ENCODE data around the gene TSPAN15.

TSPAN15 gene

GRCh38 chr10:69434169-69434568 is 17.1 kb upstream of the TSPAN15 start:
- H3K36me3 ChIP-seq (ENCODE audit: insufficient read depth, low read length) = no peaks in the 10 kb centered on the region
- H2AFZ ChIP-seq (ENCODE audit: low read depth, low read length) = no peak overlapping the region
- no peaks in the 10 kb centered on the region for H4K20me1 ChIP-seq (ENCODE audit: insufficient read depth, low read length)
- no peaks in the 10 kb centered on the region for H3K9me3 ChIP-seq (ENCODE audit: insufficient read depth, low read length, severe bottlenecking)
- H3K9ac ChIP-seq (ENCODE audit: low read depth, low read length) = no peak overlapping the region
- H3K27ac ChIP-seq (ENCODE audit: low read length) = no peak overlapping the region
- DNase-seq (no peak), ATAC-seq (ENCODE audit: insufficient read depth, low read depth) (no peak)
- H3K27me3 ChIP-seq (ENCODE audit: insufficient read depth, low read length, poor library complexity) = peaks cover 9% of the 10 kb centered on the region
- H3K79me2 ChIP-seq (ENCODE audit: insufficient read depth, low read length) = no peaks in the 10 kb centered on the region
- H3K4me1 ChIP-seq (ENCODE audit: insufficient read depth, low read length) = no peaks in the 10 kb centered on the region
- TF ChIP-seq EZH2 (IDR thresholded peaks at IDR 0.05; ENCODE audit: borderline replicate concordance, low read depth, low read length, severe bottlenecking) (no peak), CTCF (IDR thresholded peaks at IDR 0.05; ENCODE audit: borderline replicate concordance, extremely low read depth, low read length, poor library complexity, severe bottlenecking) (no peak)
- H3K4me3 ChIP-seq (ENCODE audit: low read depth in 1 of 2, low read length in 2 of 2) = no peak overlapping the region
- H3K4me2 ChIP-seq (ENCODE audit: insufficient read depth, low read length) = no peak overlapping the region

GRCh38 chr10:69434926-69435325 is 16.3 kb upstream of the TSPAN15 start:
- Histone ChIP-seq H3K27me3 (ENCODE audit: insufficient read depth, low read length, poor library complexity) (peaks cover 9% of the 10 kb centered on the region), H3K27ac (ENCODE audit: low read length) (no peak overlapping the region), H3K36me3 (ENCODE audit: insufficient read depth, low read length) (no peaks in the 10 kb centered on the region), H4K20me1 (ENCODE audit: insufficient read depth, low read length) (no peaks in the 10 kb centered on the region), H3K4me2 (ENCODE audit: insufficient read depth, low read length) (no peak overlapping the region), H2AFZ (ENCODE audit: low read depth, low read length) (no peak overlapping the region), H3K4me3 (ENCODE audit: low read depth in 1 of 2, low read length in 2 of 2) (no peak overlapping the region), H3K4me1 (ENCODE audit: insufficient read depth, low read length) (no peaks in the 10 kb centered on the region), H3K9me3 (ENCODE audit: insufficient read depth, low read length, severe bottlenecking) (no peaks in the 10 kb centered on the region), H3K79me2 (ENCODE audit: insufficient read depth, low read length) (no peaks in the 10 kb centered on the region), H3K9ac (ENCODE audit: low read depth, low read length) (no peak overlapping the region)
- no peak for TF ChIP-seq CTCF (IDR thresholded peaks at IDR 0.05; ENCODE audit: borderline replicate concordance, extremely low read depth, low read length, poor library complexity, severe bottlenecking)
- DNase-seq = no peak
- no peak for ATAC-seq (ENCODE audit: insufficient read depth, low read depth)

- ATAC-seq (ENCODE audit: insufficient read depth, low read depth) (no peak), DNase-seq (no peak)
- no peaks in the 10 kb centered on the region for H3K9me3 ChIP-seq (ENCODE audit: insufficient read depth, low read length, severe bottlenecking)
- H3K4me3 ChIP-seq (ENCODE audit: low read depth in 1 of 2, low read length in 2 of 2) = no peak overlapping the region
- TF ChIP-seq CTCF (IDR thresholded peaks at IDR 0.05; ENCODE audit: borderline replicate concordance, extremely low read depth, low read length, poor library complexity, severe bottlenecking) = no peak
- TF ChIP-seq EZH2 (IDR thresholded peaks at IDR 0.05; ENCODE audit: borderline replicate concordance, low read depth, low read length, severe bottlenecking) = no peak
- no peak overlapping the region for H3K4me2 ChIP-seq (ENCODE audit: insufficient read depth, low read length)
- no peaks in the 10 kb centered on the region for H3K4me1 ChIP-seq (ENCODE audit: insufficient read depth, low read length)
- no peaks in the 10 kb centered on the region for H3K36me3 ChIP-seq (ENCODE audit: insufficient read depth, low read length)
- no peak overlapping the region for H2AFZ ChIP-seq (ENCODE audit: low read depth, low read length)
- H3K27ac ChIP-seq (ENCODE audit: low read length) = no peak overlapping the region
- H3K79me2 ChIP-seq (ENCODE audit: insufficient read depth, low read length) = no peaks in the 10 kb centered on the region
- H3K9ac ChIP-seq (ENCODE audit: low read depth, low read length) = no peak overlapping the region
- H4K20me1 ChIP-seq (ENCODE audit: insufficient read depth, low read length) = no peaks in the 10 kb centered on the region
- peaks cover 9% of the 10 kb centered on the region for H3K27me3 ChIP-seq (ENCODE audit: insufficient read depth, low read length, poor library complexity)
Observed at GRCh38 chr10:69435966-69436520, 15.2 kb upstream of the TSPAN15 start.

Measured in DND-41 (cell line).